Erythroblast (primary cell): Measurements from ENCODE around the gene CFAP100.
A peak's percentile ranks its signal among the peaks of the same experiment; 100 is the strongest.

ENCODE experiments used
- DNase-seq, 2 experiments: peaks; one replicate each; lab custom pipeline; 2025; lab: John Stamatoyannopoulos, UW
- GATA1 ChIP-seq: IDR thresholded peaks from 2 replicates; pipeline ENCODE4 v1.6.1; 2011; ENCODE audit warnings: low read depth, mild to moderate bottlenecking, control low read depth, low read length, moderate library complexity
- POLR2A ChIP-seq: IDR thresholded peaks from 2 replicates; pipeline ENCODE4 v1.6.1; 2011; ENCODE audit warnings: mild to moderate bottlenecking, low read length

Gene CFAP100

GRCh38 chr3:126461450-126462070, 66.9 kb downstream of the CFAP100 start:
- no peak for DNase-seq
- TF ChIP-seq POLR2A, result no peak
- TF ChIP-seq GATA1, result no peak

GRCh38 chr3:126463521-126463920, 68.8 kb downstream of the CFAP100 start:
- no peak for DNase-seq
- TF ChIP-seq POLR2A, result no peak
- no peak for TF ChIP-seq GATA1

- TF ChIP-seq POLR2A (no peak), GATA1 (no peak)
- DNase-seq, result no peak
Measured at GRCh38 chr3:126464093-126464492, 69.4 kb downstream of the CFAP100 start.

- DNase-seq, result no peak
- TF ChIP-seq POLR2A (no peak), GATA1 (no peak)
Measured at GRCh38 chr3:126464494-126464893, 69.8 kb downstream of the CFAP100 start.

- TF ChIP-seq POLR2A, result no peak
- no peak for DNase-seq
Measured at GRCh38 chr3:126464997-126465396, 70.3 kb downstream of the CFAP100 start.

- no peak for DNase-seq
- TF ChIP-seq GATA1 (no peak), POLR2A (no peak)
Measured at GRCh38 chr3:126465928-126466544, 71.3 kb downstream of the CFAP100 start.

- DNase-seq, result no peak
- TF ChIP-seq GATA1 (no peak), POLR2A (no peak)
Measured at GRCh38 chr3:126466886-126467610, 72.3 kb downstream of the CFAP100 start.

- DNase-seq, result no peak
- TF ChIP-seq GATA1 (no peak), POLR2A (no peak)
Measured at GRCh38 chr3:126467611-126467955, 72.9 kb downstream of the CFAP100 start.

GRCh38 chr3:126468028-126468891, 73.6 kb downstream of the CFAP100 start:
- no peak for TF ChIP-seq POLR2A
- TF ChIP-seq GATA1, result no peak
- DNase-seq, result peak in 1 of 2 experiments; percentile 20

- TF ChIP-seq POLR2A (no peak), GATA1 (no peak)
- no peak for DNase-seq
Measured at GRCh38 chr3:126469479-126469878, 74.8 kb downstream of the CFAP100 start.

GRCh38 chr3:126472277-126473006, 77.7 kb downstream of the CFAP100 start:
- peak; percentile 79 to 82 for DNase-seq
- TF ChIP-seq GATA1 (peak; percentile 47), POLR2A (peak; percentile 21)

GRCh38 chr3:126473292-126474168, 78.8 kb downstream of the CFAP100 start:
- DNase-seq, result peak in 1 of 2 experiments; percentile 30
- TF ChIP-seq POLR2A (no peak), GATA1 (no peak)
